ENCODE measurements around the gene ALDOC. TPM values are rescaled to one million over a fixed set of nuclear protein-coding genes. Genes with fewer than 3 reads are reported as not detected.

Gene ALDOC
- total RNA-seq, 1 experiment from 2014 or later = 53.2 TPM

- Histone ChIP-seq H3K9ac (ENCODE audit: extremely low read depth, insufficient read length, low read length) (no peak overlapping the region), H3K9me3 (ENCODE audit: control insufficient read depth, low read depth, low read length) (no peaks in the 10 kb centered on the region), H2BK15ac (ENCODE audit: low read depth, low read length) (no peak overlapping the region), H3K23ac (ENCODE audit: insufficient read length, low read depth, low read length) (no peak overlapping the region), H2AFZ (ENCODE audit: low read length) (no peak overlapping the region), H3K4me2 (ENCODE audit: insufficient read depth, insufficient read length, low read length) (no peak overlapping the region), H3K79me1 (ENCODE audit: insufficient read depth, low read depth, low read length, poor library complexity, severe bottlenecking) (no peaks in the 10 kb centered on the region), H2BK5ac (ENCODE audit: insufficient read length, low read length) (no peak overlapping the region), H3K23me2 (ENCODE audit: insufficient read length, low read depth, low read length, poor library complexity, severe bottlenecking) (peaks cover 11% of the 10 kb centered on the region), H3K18ac (ENCODE audit: insufficient read length, low read depth, low read length) (no peak overlapping the region), H2AK5ac (ENCODE audit: insufficient read length, low read length) (no peak overlapping the region), H2BK12ac (ENCODE audit: insufficient read length, low read depth, low read length) (no peak overlapping the region), H3K14ac (ENCODE audit: insufficient read depth, low read length) (no peak overlapping the region), H4K5ac (ENCODE audit: insufficient read length, low read depth, low read length) (no peak overlapping the region), H4K20me1 (ENCODE audit: control insufficient read depth, insufficient read depth, insufficient read length) (no peaks in the 10 kb centered on the region), H3K27ac (ENCODE audit: insufficient read length, low read depth, low read length) (no peak overlapping the region), H3K56ac (ENCODE audit: insufficient read length, low read depth, low read length) (no peak overlapping the region), H3K4ac (ENCODE audit: low read depth, low read length) (no peak overlapping the region), H2BK20ac (ENCODE audit: low read depth, low read length, poor library complexity, severe bottlenecking) (no peak overlapping the region), H3K27me3 (ENCODE audit: insufficient read depth, low read length) (no peaks in the 10 kb centered on the region), H3T11ph (ENCODE audit: low read length) (no peak overlapping the region), H2BK120ac (ENCODE audit: low read depth, low read length, poor library complexity, severe bottlenecking) (no peak overlapping the region), H4K91ac (ENCODE audit: insufficient read length, low read depth, low read length) (no peak overlapping the region), H4K8ac (replicated peaks; ENCODE audit: insufficient read length, low read depth, low read length) (no peak overlapping the region), H3K79me2 (ENCODE audit: insufficient read depth, low read length) (no peaks in the 10 kb centered on the region), H3K4me1 (ENCODE audit: insufficient read depth, low read length) (no peaks in the 10 kb centered on the region)
- DNase-seq = no peak
- H3K36me3 Mint-ChIP-seq (ENCODE audit: insufficient read depth in 1 of 3, low read depth in 3 of 3) = peaks cover 6 to 28% (median 17%) of the 10 kb centered on the region in 3 experiments; a peak in 5 of 7 replicates
- no CpG with 5 or more reads among the region's 1 CpG for WGBS (ENCODE audit: extremely low coverage, insufficient read length, low lambda C conversion rate)
- H3K9me3 Mint-ChIP-seq = no peaks in the 10 kb centered on the region
- no peak overlapping the region for H3K27ac Mint-ChIP-seq
- H3K4me3 Mint-ChIP-seq = peak overlapping the region; percentile 92 to 97; a peak in 4 of 5 replicates
- no peak for TF ChIP-seq CTCF (conservative IDR thresholded peaks at IDR 0.05)
- peaks cover 7% of the 10 kb centered on the region for H3K27me3 Mint-ChIP-seq (ENCODE audit: low read depth)
- peaks cover 12 to 24% of the 10 kb centered on the region in 2 experiments for H3K4me1 Mint-ChIP-seq
Measured at GRCh38 chr17:28569446-28569845, 7.2 kb downstream of the ALDOC start.

Data from H9 (cell line).